ENCODE results near the gene BAK1. TPM values are rescaled to one million over a fixed set of nuclear protein-coding genes. Genes with fewer than 3 reads are reported as not detected.

Gene BAK1
- total RNA-seq, 1 donor from 2014 or later = 27.3 TPM

- no peak for TF ChIP-seq CTCF (conservative IDR thresholded peaks at IDR 0.05)
- Mint-ChIP-seq H3K9me3 (no peaks in the 10 kb centered on the region), H3K36me3 (no peaks in the 10 kb centered on the region), H3K4me3 (peak overlapping the region; percentile 68), H3K27me3 (peaks cover 4% of the 10 kb centered on the region), H3K27ac (peak overlapping the region; percentile 88), H3K4me1 (ENCODE audit: unreplicated experiment) (peaks cover 27% of the 10 kb centered on the region)
- DNase-seq (ENCODE audit: extremely low spot score, unreplicated experiment) = no peak
Observed at GRCh38 chr6:33610779-33611732, 31.0 kb upstream of the BAK1 start.

- Mint-ChIP-seq H3K4me3 (peak overlapping the region; percentile 20), H3K4me1 (ENCODE audit: unreplicated experiment) (peaks cover 27% of the 10 kb centered on the region), H3K27me3 (peaks cover 4% of the 10 kb centered on the region), H3K27ac (peak overlapping the region; percentile 82), H3K9me3 (peaks cover 4% of the 10 kb centered on the region), H3K36me3 (no peaks in the 10 kb centered on the region)
- no peak for TF ChIP-seq CTCF (conservative IDR thresholded peaks at IDR 0.05)
- DNase-seq (ENCODE audit: extremely low spot score, unreplicated experiment) = no peak
Observed at GRCh38 chr6:33610067-33610466, 30.0 kb upstream of the BAK1 start.

- peaks cover 27% of the 10 kb centered on the region for H3K4me1 Mint-ChIP-seq (ENCODE audit: unreplicated experiment)
- no peak for TF ChIP-seq CTCF (conservative IDR thresholded peaks at IDR 0.05)
- no peak overlapping the region for H3K4me3 Mint-ChIP-seq
- H3K27ac Mint-ChIP-seq = peak overlapping the region; percentile 82
- no peaks in the 10 kb centered on the region for H3K36me3 Mint-ChIP-seq
- H3K9me3 Mint-ChIP-seq = peaks cover 7% of the 10 kb centered on the region
- H3K27me3 Mint-ChIP-seq = peaks cover 4% of the 10 kb centered on the region
- no peak for DNase-seq (ENCODE audit: extremely low spot score, unreplicated experiment)
Observed at GRCh38 chr6:33609528-33609927, 29.5 kb upstream of the BAK1 start.

GRCh38 chr6:33609019-33609418 is 28.9 kb upstream of the BAK1 start:
- H3K4me3 Mint-ChIP-seq = no peak overlapping the region
- no peaks in the 10 kb centered on the region for H3K36me3 Mint-ChIP-seq
- H3K27ac Mint-ChIP-seq = peak overlapping the region; percentile 68
- TF ChIP-seq CTCF (conservative IDR thresholded peaks at IDR 0.05) = no peak
- peaks cover 7% of the 10 kb centered on the region for H3K9me3 Mint-ChIP-seq
- H3K4me1 Mint-ChIP-seq (ENCODE audit: unreplicated experiment) = peaks cover 27% of the 10 kb centered on the region
- no peak for DNase-seq (ENCODE audit: extremely low spot score, unreplicated experiment)
- peaks cover 4% of the 10 kb centered on the region for H3K27me3 Mint-ChIP-seq

GRCh38 chr6:33607784-33608161 is 27.7 kb upstream of the BAK1 start:
- DNase-seq (ENCODE audit: extremely low spot score, unreplicated experiment) = no peak
- Mint-ChIP-seq H3K27ac (no peak overlapping the region), H3K27me3 (no peaks in the 10 kb centered on the region), H3K9me3 (peaks cover 7% of the 10 kb centered on the region), H3K36me3 (no peaks in the 10 kb centered on the region), H3K4me3 (no peak overlapping the region), H3K4me1 (ENCODE audit: unreplicated experiment) (peaks cover 27% of the 10 kb centered on the region)
- no peak for TF ChIP-seq CTCF (conservative IDR thresholded peaks at IDR 0.05)
